Neuronal stem cell (in vitro differentiated cells): ENCODE measurements around the gene ITPR2.

Experiments used
- DNase-seq: peaks from one replicate; pipeline ENCODE4 v3.0.0-alpha.2; 2013; ENCODE audit warnings: low spot score
- H2AFZ ChIP-seq: one replicate; pipeline ENCODE4 v1.6.1; 2013; ENCODE audit warnings: mild to moderate bottlenecking, low read length, inconsistent platforms
- H2AK5ac ChIP-seq: 2 replicates; pipeline ENCODE4 v1.6.1; 2013; ENCODE audit warnings: low read depth, mild to moderate bottlenecking, inconsistent platforms, low read length, moderate library complexity, mixed read lengths
- H2BK120ac ChIP-seq: 2 replicates; pipeline ENCODE4 v1.6.1; 2013; ENCODE audit warnings: low read depth, mild to moderate bottlenecking, inconsistent platforms, low read length, moderate library complexity, mixed read lengths
- H2BK12ac ChIP-seq: one replicate; pipeline ENCODE4 v1.6.1; 2013; ENCODE audit warnings: low read length, inconsistent platforms
- H2BK15ac ChIP-seq: 2 replicates; pipeline ENCODE4 v1.6.1; 2013; ENCODE audit warnings: mild to moderate bottlenecking, low read length, inconsistent platforms, mixed read lengths
- H2BK5ac ChIP-seq: one replicate; pipeline ENCODE4 v1.6.1; 2013; ENCODE audit warnings: inconsistent platforms, mild to moderate bottlenecking, low read length, moderate library complexity
- H3K14ac ChIP-seq: one replicate; pipeline ENCODE4 v1.6.1; 2013; ENCODE audit warnings: low read length, inconsistent platforms
- H3K18ac ChIP-seq: 2 replicates; pipeline ENCODE4 v1.6.1; 2013; ENCODE audit warnings: low read length, inconsistent platforms
- H3K23ac ChIP-seq: 2 replicates; pipeline ENCODE4 v1.6.1; 2013; ENCODE audit warnings: low read depth, mild to moderate bottlenecking, mixed read lengths, low read length, inconsistent platforms; ENCODE audit not compliant: poor library complexity
- H3K27ac ChIP-seq: replicated peaks from 3 replicates; pipeline ENCODE4 v1.5.1; 2013; ENCODE audit warnings: low read length, inconsistent platforms
- H3K27me3 ChIP-seq, 3 experiments: 2 replicates each; pipeline ENCODE4 v1.6.1; 2013; ENCODE audit warnings: low read length in 3 of 3, mild to moderate bottlenecking in 2 of 3, inconsistent platforms in 1 of 3, low read depth in 1 of 3, mixed read lengths in 1 of 3, moderate library complexity in 1 of 3; ENCODE audit not compliant: control insufficient read depth in 3 of 3, insufficient read depth in 3 of 3
- H3K36me3 ChIP-seq, 2 donors: replicated peaks in 1 of 2; 2 replicates each; pipeline ENCODE4 v1.6.1; 2013; ENCODE audit warnings: low read length in 2 of 2; ENCODE audit not compliant: control insufficient read depth in 2 of 2, insufficient read depth in 2 of 2
- H3K4ac ChIP-seq: 2 replicates; pipeline ENCODE4 v1.6.1; 2013; ENCODE audit warnings: inconsistent platforms, mild to moderate bottlenecking, low read length, moderate library complexity
- H3K4me1 ChIP-seq, 2 donors: 1 replicate in 1 of 2; 2 replicates in 1 of 2; pipeline ENCODE4 v1.6.1; 2013; ENCODE audit warnings: low read length in 2 of 2, low read depth in 1 of 2; ENCODE audit not compliant: control insufficient read depth in 2 of 2, insufficient read depth in 1 of 2
- H3K4me2 ChIP-seq: one replicate; pipeline ENCODE4 v1.6.1; 2013; ENCODE audit warnings: mild to moderate bottlenecking, low read length, inconsistent platforms; ENCODE audit not compliant: insufficient read depth, poor library complexity, severe bottlenecking
- H3K4me3 ChIP-seq, 2 donors: 2 replicates each; pipeline ENCODE4 v1.5.1; 2013; ENCODE audit warnings: low read length in 2 of 2, mild to moderate bottlenecking in 2 of 2, inconsistent platforms in 1 of 2, moderate library complexity in 1 of 2
- H3K79me1 ChIP-seq: one replicate; pipeline ENCODE4 v1.6.1; 2013; ENCODE audit warnings: low read depth, mild to moderate bottlenecking, inconsistent platforms, low read length, moderate library complexity
- H3K9ac ChIP-seq: one replicate; pipeline ENCODE4 v1.6.1; 2013; ENCODE audit warnings: mild to moderate bottlenecking, low read depth, low read length, inconsistent platforms; ENCODE audit not compliant: poor library complexity
- H3K9me3 ChIP-seq, 2 donors: replicated peaks in 1 of 2; 2 replicates each; pipeline versions ENCODE3 to v1.6.1; 2013; ENCODE audit warnings: low read length in 2 of 2, mild to moderate bottlenecking in 2 of 2, inconsistent platforms in 1 of 2, low read depth in 1 of 2, mixed read lengths in 1 of 2, moderate library complexity in 1 of 2; ENCODE audit not compliant: control insufficient read depth in 2 of 2, insufficient read depth in 1 of 2
- H4K8ac ChIP-seq: one replicate; pipeline ENCODE4 v1.6.1; 2013; ENCODE audit warnings: low read depth, mild to moderate bottlenecking, inconsistent platforms, low read length, moderate library complexity
- H4K91ac ChIP-seq: one replicate; pipeline ENCODE4 v1.6.1; 2013; ENCODE audit warnings: low read length, low read depth, mild to moderate bottlenecking, inconsistent platforms; ENCODE audit not compliant: poor library complexity
- WGBS, 2 donors: extraction: QIAGEN DNeasy Blood & Tissue Kit; methylation state at CpG; one replicate each; pipeline ENCODE4 v1.1.7; 2013; ENCODE audit warnings: missing lambda C conversion rate in 2 of 2, mixed read lengths in 1 of 2; ENCODE audit not compliant: insufficient read length in 2 of 2, insufficient replicate concordance in 1 of 2; ENCODE audit errors: extremely low coverage in 2 of 2; 5-methylcytosine and 5-hydroxymethylcytosine counted together

ITPR2 gene

DNA sequence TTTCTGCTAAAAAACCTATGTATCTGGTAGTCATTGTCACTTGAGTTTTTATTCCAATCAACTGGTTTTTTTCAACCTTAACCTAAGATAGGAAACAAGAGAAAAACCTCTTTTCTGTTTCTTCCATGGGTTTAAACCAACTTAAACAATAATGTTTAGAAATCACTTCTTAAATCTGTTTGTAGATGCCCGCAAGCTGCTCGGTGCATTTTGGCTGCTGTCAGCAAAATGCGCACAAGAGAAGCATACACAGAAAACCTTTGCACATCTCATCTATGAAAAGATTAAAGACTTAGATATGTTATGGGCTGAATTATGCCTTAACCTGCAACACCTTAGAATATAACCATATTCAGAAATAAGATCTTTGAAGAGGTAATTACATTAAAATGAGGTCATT lies 299.8 kb downstream of the ITPR2 start:
- Histone ChIP-seq H3K27me3 (no peaks in the 10 kb centered on the region), H3K23ac (no peak overlapping the region), H3K18ac (no peak overlapping the region), H2BK5ac (no peak overlapping the region), H2AFZ (no peak overlapping the region), H3K4ac (no peak overlapping the region), H3K36me3 (no peaks in the 10 kb centered on the region), H3K27ac (no peak overlapping the region), H3K9ac (no peak overlapping the region), H2BK12ac (no peak overlapping the region), H3K4me3 (no peak overlapping the region), H2AK5ac (no peak overlapping the region), H3K79me1 (no peaks in the 10 kb centered on the region), H2BK120ac (no peak overlapping the region), H3K14ac (no peak overlapping the region), H3K9me3 (no peaks in the 10 kb centered on the region), H4K91ac (no peak overlapping the region), H3K4me2 (no peak overlapping the region), H4K8ac (no peak overlapping the region), H2BK15ac (no peak overlapping the region), H3K4me1 (peaks cover 0 to 2% of the 10 kb centered on the region in 2 donors)
- no CpG with 5 or more reads among the region's 3 CpGs for WGBS, 2 donors
- DNase-seq, result no peak

DNA sequence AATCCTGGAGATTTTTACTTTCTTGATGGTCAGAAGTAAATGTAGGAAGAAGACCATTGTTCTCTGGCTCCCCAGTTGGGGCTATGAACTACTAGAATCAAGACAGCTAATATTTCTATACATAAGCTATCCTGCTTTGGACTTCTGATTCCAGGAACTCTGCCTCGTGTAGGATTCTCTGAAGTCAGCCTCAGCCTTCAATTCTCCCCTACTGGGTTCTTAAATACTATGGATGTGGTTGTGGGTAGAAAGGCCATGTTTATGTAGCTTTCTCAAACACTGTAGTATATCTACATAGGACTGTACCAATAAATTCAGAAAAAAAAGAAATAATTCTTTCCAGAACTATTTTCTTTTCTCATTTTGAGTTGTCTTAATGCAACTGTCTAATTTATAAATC lies 302.5 kb downstream of the ITPR2 start:
- no peak for DNase-seq
- peaks cover 0 to 3% of the 10 kb centered on the region in 2 donors for H3K9me3 ChIP-seq
- no peaks in the 10 kb centered on the region for H3K36me3 ChIP-seq
- no peak overlapping the region for H3K18ac ChIP-seq
- no peaks in the 10 kb centered on the region for H3K27me3 ChIP-seq
- no peak overlapping the region for H3K4me3 ChIP-seq
- H3K27ac ChIP-seq, result no peak overlapping the region
- no peak overlapping the region for H3K4ac ChIP-seq
- H2AK5ac ChIP-seq, result no peak overlapping the region
- no peak overlapping the region for H3K14ac ChIP-seq
- H2BK120ac ChIP-seq, result no peak overlapping the region
- H3K4me1 ChIP-seq, result no peaks in the 10 kb centered on the region
- H3K9ac ChIP-seq, result no peak overlapping the region
- H3K79me1 ChIP-seq, result no peaks in the 10 kb centered on the region
- no peak overlapping the region for H4K8ac ChIP-seq
- H2BK5ac ChIP-seq, result no peak overlapping the region
- no peak overlapping the region for H3K23ac ChIP-seq
- H2BK12ac ChIP-seq, result no peak overlapping the region
- no peak overlapping the region for H3K4me2 ChIP-seq
- no peak overlapping the region for H4K91ac ChIP-seq
- no peak overlapping the region for H2AFZ ChIP-seq
- no peak overlapping the region for H2BK15ac ChIP-seq
- no CpG with 5 or more reads among the region's 1 CpG for WGBS, 2 donors

- no peak overlapping the region for H3K4me3 ChIP-seq
- H2BK120ac ChIP-seq, result no peak overlapping the region
- WGBS, 2 donors, result no CpG with 5 or more reads among the region's 1 CpG
- H3K4me2 ChIP-seq, result no peak overlapping the region
- H3K27me3 ChIP-seq, result no peaks in the 10 kb centered on the region
- H3K9me3 ChIP-seq, result peaks cover 0 to 7% of the 10 kb centered on the region in 2 donors
- H3K27ac ChIP-seq, result no peak overlapping the region
- no peak overlapping the region for H4K91ac ChIP-seq
- no peak overlapping the region for H3K9ac ChIP-seq
- no peak overlapping the region for H4K8ac ChIP-seq
- H2AK5ac ChIP-seq, result no peak overlapping the region
- H3K79me1 ChIP-seq, result no peaks in the 10 kb centered on the region
- DNase-seq, result no peak
- no peak overlapping the region for H3K18ac ChIP-seq
- no peak overlapping the region for H2BK12ac ChIP-seq
- H3K23ac ChIP-seq, result no peak overlapping the region
- H3K14ac ChIP-seq, result no peak overlapping the region
- H3K4ac ChIP-seq, result no peak overlapping the region
- no peaks in the 10 kb centered on the region for H3K4me1 ChIP-seq
- no peak overlapping the region for H2BK15ac ChIP-seq
- no peak overlapping the region for H2AFZ ChIP-seq
- H3K36me3 ChIP-seq, result no peaks in the 10 kb centered on the region
- H2BK5ac ChIP-seq, result no peak overlapping the region
Measured at GRCh38 chr12:26528943-26529342, 304.1 kb downstream of the ITPR2 start.

DNA sequence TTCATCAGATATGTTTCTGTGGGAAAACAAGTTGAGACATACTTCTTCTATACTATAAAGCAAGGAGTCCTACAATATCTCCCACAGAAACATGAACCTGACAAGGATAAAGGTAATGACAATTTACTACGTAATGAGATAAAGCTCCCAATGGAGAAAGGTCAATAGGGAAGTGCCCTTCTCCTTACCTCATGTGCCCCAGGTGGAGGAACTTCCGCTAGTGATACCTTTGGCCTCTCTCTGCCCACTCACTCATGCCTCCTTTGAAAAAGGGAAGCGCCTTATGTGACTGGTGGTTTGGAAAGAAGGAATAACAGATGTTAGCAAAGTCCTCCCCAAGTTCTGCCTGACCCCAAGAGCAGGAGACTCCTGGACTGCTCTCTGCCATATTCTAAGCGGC lies 305.3 kb downstream of the ITPR2 start:
- Histone ChIP-seq H3K9me3 (peaks cover 0 to 7% of the 10 kb centered on the region in 2 donors), H3K4ac (no peak overlapping the region), H3K4me2 (no peak overlapping the region), H2AK5ac (no peak overlapping the region), H3K36me3 (no peaks in the 10 kb centered on the region), H3K4me3 (no peak overlapping the region), H3K27ac (no peak overlapping the region), H3K9ac (no peak overlapping the region), H2BK120ac (no peak overlapping the region), H4K8ac (no peak overlapping the region), H3K18ac (no peak overlapping the region), H2BK12ac (no peak overlapping the region), H2AFZ (no peak overlapping the region), H3K14ac (no peak overlapping the region), H3K4me1 (no peaks in the 10 kb centered on the region), H3K79me1 (no peaks in the 10 kb centered on the region), H2BK5ac (no peak overlapping the region), H2BK15ac (no peak overlapping the region), H3K23ac (no peak overlapping the region), H3K27me3 (no peaks in the 10 kb centered on the region), H4K91ac (no peak overlapping the region)
- no peak for DNase-seq
- WGBS, 2 donors, result no CpG with 5 or more reads among the region's 4 CpGs
